Suprapubic skin (tissue), 4 donors: ENCODE data around the gene MALT1. TPM values are rescaled to one million over a fixed set of nuclear protein-coding genes. Genes with fewer than 3 reads are reported as not detected.

Experiments
- DNase-seq, 2 donors: peaks; one replicate each; pipeline ENCODE4 v3.0.0-alpha.2; 2019; ENCODE audit warnings: low spot score in 2 of 2
- H3K27ac ChIP-seq: fragments of 200-600 bp; sonication (generic); one replicate; pipeline ENCODE4 v1.5.1; 2019
- H3K27me3 ChIP-seq: fragments of 200-600 bp; sonication (generic); one replicate; pipeline ENCODE4 v1.5.1; 2019
- H3K36me3 ChIP-seq: fragments of 200-600 bp; sonication (generic); one replicate; pipeline ENCODE4 v1.5.1; 2019
- H3K4me1 ChIP-seq: fragments of 200-600 bp; sonication (generic); one replicate; pipeline ENCODE4 v1.5.1; 2019
- H3K4me3 ChIP-seq: fragments of 200-600 bp; sonication (generic); one replicate; pipeline ENCODE4 v1.5.1; 2019; ENCODE audit warnings: mild to moderate bottlenecking
- H3K9me3 ChIP-seq: fragments of 200-600 bp; sonication (generic); one replicate; pipeline ENCODE4 v1.5.1; 2019
- CTCF ChIP-seq, 2 donors: fragments of 200-600 bp in 1 of 2; fragments of 450-650 bp in 1 of 2; sonication (generic) in 1 of 2; IDR thresholded peaks; one replicate each; pipeline ENCODE4 v1.5.1; 2016 to 2019; ENCODE audit warnings: antibody characterized with exemption in 2 of 2, mild to moderate bottlenecking in 1 of 2, moderate library complexity in 1 of 2
- EP300 ChIP-seq: sonication (generic); formaldehyde crosslinking; IDR thresholded peaks from one replicate; pipeline ENCODE4 v1.6.1; 2017; ENCODE audit warnings: antibody characterized with exemption
- POLR2A ChIP-seq, 2 donors: fragments of 450-650 bp; IDR thresholded peaks; one replicate each; pipeline ENCODE4 v1.6.1; 2017; ENCODE audit warnings: antibody characterized with exemption in 2 of 2, mild to moderate bottlenecking in 2 of 2, moderate library complexity in 2 of 2
- POLR2AphosphoS5 ChIP-seq, 3 donors: sonication (generic); formaldehyde crosslinking; IDR thresholded peaks; one replicate each; pipeline ENCODE4 v1.6.1; 2017; ENCODE audit warnings: antibody characterized with exemption in 3 of 3
- WGBS: methylation state at CpG from one replicate; pipeline ENCODE4 v1.1.5; 2018; 5-methylcytosine and 5-hydroxymethylcytosine counted together
- total RNA-seq, 4 donors: library from RNA; depleted of rRNA; stranded (reverse); fragments of >200 nt; gene quantifications; one replicate each; pipeline ENCODE4 v1.1.0, GENCODE V29; 2016

MALT1 gene
- total RNA-seq, 4 donors from 2014 or later: 33.9 to 49.5 (median 37.1) TPM

- peak; percentile 74 to 85 for DNase-seq
- Histone ChIP-seq H3K9me3 (no peaks in the 10 kb centered on the region), H3K36me3 (no peaks in the 10 kb centered on the region), H3K27me3 (no peaks in the 10 kb centered on the region), H3K4me1 (peaks cover 19% of the 10 kb centered on the region), H3K4me3 (no peak overlapping the region), H3K27ac (no peak overlapping the region)
- TF ChIP-seq POLR2A (IDR thresholded peaks at IDR 0.05): no peak
- peak; percentile 82 to 83 for TF ChIP-seq CTCF (IDR thresholded peaks at IDR 0.05)
- no peak for TF ChIP-seq POLR2AphosphoS5 (IDR thresholded peaks at IDR 0.05)
- 11% methylated on average over 10 of the region's 10 CpGs for WGBS
Measured at GRCh38 chr18:58781627-58782194, 110.4 kb downstream of the MALT1 start.

- peaks cover 32% of the 10 kb centered on the region for H3K4me1 ChIP-seq
- H3K27me3 ChIP-seq: no peaks in the 10 kb centered on the region
- H3K27ac ChIP-seq: peak overlapping the region; percentile 75
- no peaks in the 10 kb centered on the region for H3K9me3 ChIP-seq
- no peak overlapping the region for H3K4me3 ChIP-seq
- TF ChIP-seq POLR2AphosphoS5 (IDR thresholded peaks at IDR 0.05): no peak
- no peak for TF ChIP-seq EP300
- no peak for TF ChIP-seq CTCF (IDR thresholded peaks at IDR 0.05)
- TF ChIP-seq POLR2A (IDR thresholded peaks at IDR 0.05): no peak
- WGBS: 58% methylated on average over 13 of the region's 15 CpGs
- DNase-seq: no peak
- H3K36me3 ChIP-seq: no peaks in the 10 kb centered on the region
Measured at GRCh38 chr18:58784601-58785137, 113.4 kb downstream of the MALT1 start.

- peak overlapping the region; percentile 75 for H3K27ac ChIP-seq
- WGBS: 37% methylated on average over 13 of the region's 13 CpGs
- DNase-seq: peak in 1 of 2 donors; percentile 59
- H3K9me3 ChIP-seq: no peaks in the 10 kb centered on the region
- TF ChIP-seq EP300 (no peak), CTCF (IDR thresholded peaks at IDR 0.05) (no peak), POLR2AphosphoS5 (IDR thresholded peaks at IDR 0.05) (no peak), POLR2A (IDR thresholded peaks at IDR 0.05) (no peak)
- H3K4me1 ChIP-seq: peaks cover 35% of the 10 kb centered on the region
- no peak overlapping the region for H3K4me3 ChIP-seq
- no peaks in the 10 kb centered on the region for H3K36me3 ChIP-seq
- H3K27me3 ChIP-seq: no peaks in the 10 kb centered on the region
Measured at GRCh38 chr18:58785171-58785805, 114.0 kb downstream of the MALT1 start.

GRCh38 chr18:58785870-58786269 is 114.6 kb downstream of the MALT1 start:
- Histone ChIP-seq H3K27me3 (no peaks in the 10 kb centered on the region), H3K36me3 (no peaks in the 10 kb centered on the region), H3K27ac (peak overlapping the region; percentile 75), H3K9me3 (no peaks in the 10 kb centered on the region), H3K4me3 (no peak overlapping the region), H3K4me1 (peaks cover 35% of the 10 kb centered on the region)
- WGBS: 72% methylated on average over 4 of the region's 4 CpGs
- TF ChIP-seq CTCF (IDR thresholded peaks at IDR 0.05) (no peak), EP300 (no peak), POLR2A (IDR thresholded peaks at IDR 0.05) (no peak), POLR2AphosphoS5 (IDR thresholded peaks at IDR 0.05) (no peak)
- DNase-seq: no peak

- 58% methylated on average over 14 of the region's 14 CpGs for WGBS
- Histone ChIP-seq H3K4me1 (peaks cover 35% of the 10 kb centered on the region), H3K4me3 (no peak overlapping the region), H3K9me3 (no peaks in the 10 kb centered on the region), H3K36me3 (no peaks in the 10 kb centered on the region), H3K27ac (no peak overlapping the region), H3K27me3 (no peaks in the 10 kb centered on the region)
- TF ChIP-seq CTCF (IDR thresholded peaks at IDR 0.05) (no peak), POLR2A (IDR thresholded peaks at IDR 0.05) (no peak), EP300 (no peak), POLR2AphosphoS5 (IDR thresholded peaks at IDR 0.05) (no peak)
- no peak for DNase-seq
Measured at GRCh38 chr18:58787536-58788149, 116.4 kb downstream of the MALT1 start.
